Measurements from ENCODE around the gene SRSF3. TPM values are rescaled to one million over a fixed set of nuclear protein-coding genes. Genes with fewer than 3 reads are reported as not detected.

SRSF3 gene
- total and polyA plus RNA-seq, 2 experiments from 2014 or later: 135 to 192 TPM

DNA sequence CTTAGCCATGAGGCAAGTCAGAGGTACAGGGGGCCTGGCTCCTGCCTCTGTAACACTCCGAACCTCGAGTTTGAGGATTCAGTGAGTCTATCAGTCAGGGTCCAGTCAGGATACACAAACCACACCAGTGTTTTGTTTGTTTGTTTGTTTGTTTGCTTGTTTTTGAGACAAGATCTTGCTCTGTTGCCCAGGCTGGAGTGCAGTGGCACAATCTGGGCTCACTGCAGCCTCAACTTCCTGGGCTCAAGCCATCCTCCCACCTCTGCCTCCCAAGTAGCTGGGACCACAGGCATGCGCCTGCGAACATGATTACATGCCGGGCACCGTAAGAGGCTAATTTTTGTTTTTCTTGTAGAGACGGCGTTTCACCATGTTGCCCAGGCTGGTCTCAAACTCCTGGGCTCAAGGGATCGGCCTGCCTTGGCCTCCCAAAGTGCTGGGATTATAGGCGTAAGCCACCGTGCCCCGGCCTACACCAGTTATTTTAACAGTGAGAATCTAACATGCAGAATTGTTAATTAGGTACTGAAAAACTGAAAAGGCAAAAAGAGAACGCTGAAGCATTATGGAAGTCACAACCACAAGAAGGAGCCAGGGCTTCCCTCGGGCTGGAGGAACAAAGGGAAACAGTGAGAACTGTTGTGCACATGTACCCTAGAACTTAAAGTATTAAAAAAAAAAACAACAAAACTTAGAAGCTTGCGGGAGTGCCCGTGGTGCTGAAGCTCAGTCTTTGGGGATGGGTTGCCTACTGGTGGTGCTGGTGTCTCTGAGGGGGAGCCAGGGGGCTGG, 40.4 kb downstream of the SRSF3 start:
- DNase-seq (ENCODE audit: low spot score): no peak
- Histone ChIP-seq H4K20me1 (ENCODE audit: insufficient read depth, poor library complexity, severe bottlenecking) (no peaks in the 10 kb centered on the region), H3K4me1 (ENCODE audit: insufficient read depth) (peaks cover 17% of the 10 kb centered on the region), H3K9me2 (replicated peaks; ENCODE audit: insufficient read depth) (no peaks in the 10 kb centered on the region), H3K36me3 (replicated peaks; ENCODE audit: insufficient read depth, low read depth) (no peaks in the 10 kb centered on the region), H3K4me2 (peak overlapping the region; percentile 24), H3K9me3 (ENCODE audit: low read depth) (no peaks in the 10 kb centered on the region), H3K27ac (peak overlapping the region; percentile 45), H3K27me3 (no peaks in the 10 kb centered on the region), H2AFZ (peak overlapping the region; percentile 28), H3K4me3 (no peak overlapping the region), H3K79me2 (no peaks in the 10 kb centered on the region)
- 91% methylated on average over 16 of the region's 16 CpGs for WGBS (ENCODE audit: low lambda C conversion rate, missing lambda C conversion rate)
- TF ChIP-seq EZH2 (IDR thresholded peaks at IDR 0.05; ENCODE audit: borderline replicate concordance): no peak
- TF ChIP-seq EZH2phosphoT487 (IDR thresholded peaks at IDR 0.05; ENCODE audit: low read depth, severe bottlenecking, unreplicated experiment): no peak
- TF ChIP-seq, protein P1, sequence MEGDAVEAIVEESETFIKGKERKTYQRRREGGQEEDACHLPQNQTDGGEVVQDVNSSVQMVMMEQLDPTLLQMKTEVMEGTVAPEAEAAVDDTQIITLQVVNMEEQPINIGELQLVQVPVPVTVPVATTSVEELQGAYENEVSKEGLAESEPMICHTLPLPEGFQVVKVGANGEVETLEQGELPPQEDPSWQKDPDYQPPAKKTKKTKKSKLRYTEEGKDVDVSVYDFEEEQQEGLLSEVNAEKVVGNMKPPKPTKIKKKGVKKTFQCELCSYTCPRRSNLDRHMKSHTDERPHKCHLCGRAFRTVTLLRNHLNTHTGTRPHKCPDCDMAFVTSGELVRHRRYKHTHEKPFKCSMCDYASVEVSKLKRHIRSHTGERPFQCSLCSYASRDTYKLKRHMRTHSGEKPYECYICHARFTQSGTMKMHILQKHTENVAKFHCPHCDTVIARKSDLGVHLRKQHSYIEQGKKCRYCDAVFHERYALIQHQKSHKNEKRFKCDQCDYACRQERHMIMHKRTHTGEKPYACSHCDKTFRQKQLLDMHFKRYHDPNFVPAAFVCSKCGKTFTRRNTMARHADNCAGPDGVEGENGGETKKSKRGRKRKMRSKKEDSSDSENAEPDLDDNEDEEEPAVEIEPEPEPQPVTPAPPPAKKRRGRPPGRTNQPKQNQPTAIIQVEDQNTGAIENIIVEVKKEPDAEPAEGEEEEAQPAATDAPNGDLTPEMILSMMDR (IDR thresholded peaks at IDR 0.05; ENCODE audit: poor library complexity): no peak

DNA sequence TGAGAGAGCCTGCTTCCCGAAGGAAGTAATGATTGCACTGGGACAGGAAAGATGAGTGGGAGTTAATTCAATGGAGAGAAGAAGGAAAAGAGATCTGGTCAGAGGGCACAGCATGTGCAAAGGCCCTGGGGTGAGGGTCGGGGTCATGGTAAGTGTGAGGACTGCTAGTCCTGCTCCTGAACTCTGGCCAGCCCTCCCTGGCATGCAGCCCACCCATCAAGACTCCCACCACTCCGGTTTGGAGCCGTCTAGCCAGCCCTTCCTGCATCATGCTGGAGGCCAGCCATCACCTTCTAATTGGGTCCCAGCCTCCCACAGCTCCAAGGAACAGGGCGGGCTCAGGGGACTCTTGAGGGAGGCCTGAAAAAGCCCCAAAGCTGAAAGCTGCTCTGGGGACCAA, 42.1 kb downstream of the SRSF3 start:
- Histone ChIP-seq H3K4me2 (no peak overlapping the region), H3K36me3 (replicated peaks; ENCODE audit: insufficient read depth, low read depth) (no peaks in the 10 kb centered on the region), H3K9me2 (replicated peaks; ENCODE audit: insufficient read depth) (no peaks in the 10 kb centered on the region), H3K4me1 (ENCODE audit: insufficient read depth) (peaks cover 18% of the 10 kb centered on the region), H2AFZ (no peak overlapping the region), H3K79me2 (no peaks in the 10 kb centered on the region), H4K20me1 (ENCODE audit: insufficient read depth, poor library complexity, severe bottlenecking) (no peaks in the 10 kb centered on the region), H3K27ac (no peak overlapping the region), H3K4me3 (no peak overlapping the region), H3K9me3 (ENCODE audit: low read depth) (no peaks in the 10 kb centered on the region), H3K27me3 (no peaks in the 10 kb centered on the region)
- no peak for DNase-seq (ENCODE audit: low spot score)
- WGBS (ENCODE audit: low lambda C conversion rate, missing lambda C conversion rate): 85% methylated on average over 5 of the region's 5 CpGs
- no peak for TF ChIP-seq EZH2 (IDR thresholded peaks at IDR 0.05; ENCODE audit: borderline replicate concordance)
- no peak for TF ChIP-seq EZH2phosphoT487 (IDR thresholded peaks at IDR 0.05; ENCODE audit: low read depth, severe bottlenecking, unreplicated experiment)
- TF ChIP-seq, protein P1 (IDR thresholded peaks at IDR 0.05; ENCODE audit: poor library complexity): no peak

DNA sequence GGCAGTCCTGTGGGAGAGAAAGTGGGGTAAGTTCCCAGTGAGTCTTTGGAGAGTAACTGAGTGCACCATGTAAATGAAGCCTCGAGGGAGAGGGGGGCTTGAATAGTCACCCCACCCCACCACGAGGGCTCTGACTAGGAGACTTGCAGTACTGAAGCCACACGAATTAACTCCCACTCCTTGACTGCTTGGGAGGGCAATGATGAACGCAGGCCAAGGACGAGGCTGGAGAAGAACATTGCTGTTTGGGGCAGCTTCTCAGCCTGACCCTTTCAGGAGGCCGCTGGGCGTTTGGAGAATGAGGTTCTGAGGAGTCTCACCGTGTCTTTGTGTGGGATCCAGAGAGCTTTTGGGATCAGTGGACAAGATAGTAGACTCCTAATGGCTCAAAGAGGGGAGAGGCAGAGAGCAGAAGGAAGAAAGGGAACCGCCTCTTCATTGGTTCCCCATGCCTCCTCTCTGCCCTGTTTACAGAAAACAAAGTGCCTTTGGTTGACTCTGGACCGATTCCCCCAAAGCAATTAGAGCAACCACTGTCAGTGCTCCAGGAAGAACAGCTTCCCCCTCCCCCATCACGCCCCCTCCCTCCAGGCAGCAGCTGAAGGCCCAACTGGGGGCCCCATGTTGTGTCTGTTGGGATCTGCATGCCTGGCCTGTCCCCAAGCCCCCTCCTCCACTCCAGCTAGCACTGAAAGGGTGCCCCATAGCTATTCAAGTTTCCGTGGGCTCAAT, 42.7 kb downstream of the SRSF3 start:
- no peak overlapping the region for H2AFZ ChIP-seq
- H3K36me3 ChIP-seq (replicated peaks; ENCODE audit: insufficient read depth, low read depth): no peaks in the 10 kb centered on the region
- 77% methylated on average over 11 of the region's 12 CpGs for WGBS (ENCODE audit: low lambda C conversion rate, missing lambda C conversion rate)

More for the DNA sequence above, 42.7 kb downstream of the SRSF3 start:
- Histone ChIP-seq H3K4me2 (no peak overlapping the region), H3K4me1 (ENCODE audit: insufficient read depth) (peaks cover 22% of the 10 kb centered on the region), H3K27ac (no peak overlapping the region), H3K79me2 (no peaks in the 10 kb centered on the region), H3K27me3 (no peaks in the 10 kb centered on the region), H3K9me2 (replicated peaks; ENCODE audit: insufficient read depth) (no peaks in the 10 kb centered on the region), H3K4me3 (no peak overlapping the region), H3K9me3 (ENCODE audit: low read depth) (no peaks in the 10 kb centered on the region), H4K20me1 (ENCODE audit: insufficient read depth, poor library complexity, severe bottlenecking) (no peaks in the 10 kb centered on the region)
- no peak for DNase-seq (ENCODE audit: low spot score)
- no peak for TF ChIP-seq EZH2phosphoT487 (IDR thresholded peaks at IDR 0.05; ENCODE audit: low read depth, severe bottlenecking, unreplicated experiment)
- TF ChIP-seq, protein P1 (IDR thresholded peaks at IDR 0.05; ENCODE audit: poor library complexity): no peak

Measured in hepatocyte (in vitro differentiated cells).